Neural progenitor cell (in vitro differentiated cells): ENCODE measurements around the gene RBBP4.

Experiments
- EZH2 ChIP-seq: fragments of 200-600 bp; sonication (generic); IDR thresholded peaks from 2 replicates; pipeline ENCODE4 v1.6.1; 2017; ENCODE audit warnings: antibody characterized with exemption, mild to moderate bottlenecking, moderate library complexity
- TF ChIP-seq, protein P1 (sequence below): fragments of 200-600 bp; sonication (generic); IDR thresholded peaks from 2 replicates; pipeline ENCODE4 v1.5.1; 2017; ENCODE audit warnings: antibody characterized with exemption, mild to moderate bottlenecking

DNA sequence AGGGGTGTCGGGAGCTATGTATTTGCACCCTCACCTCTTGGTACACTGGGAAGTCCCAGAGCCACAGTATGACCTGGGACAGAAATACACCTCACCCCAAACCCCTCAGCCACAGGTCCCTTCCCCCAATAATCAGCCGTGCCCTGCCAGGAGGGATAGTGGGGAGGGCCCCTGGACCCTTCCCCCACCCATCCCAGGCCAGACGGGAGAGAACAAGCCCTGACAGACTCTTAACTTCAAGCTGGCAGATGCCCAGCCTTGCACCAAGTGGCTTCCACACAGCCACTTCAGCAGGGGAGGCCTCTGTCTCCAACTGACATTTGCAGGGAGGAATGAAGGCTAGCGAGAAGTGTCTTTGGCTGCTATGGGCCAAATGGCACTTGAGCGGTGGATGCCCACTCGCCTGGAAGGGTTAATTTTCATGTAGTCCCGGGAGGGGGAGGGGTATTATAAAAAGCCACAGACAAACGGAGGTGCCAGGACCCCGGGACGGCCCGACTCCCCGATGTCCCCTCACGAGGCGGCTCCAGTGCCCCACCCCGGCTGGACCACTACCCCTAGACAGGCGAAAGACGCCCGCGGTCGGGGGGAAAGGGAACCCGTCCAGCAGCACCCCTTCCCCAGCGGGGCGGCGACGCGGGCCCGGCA lies 51.1 kb downstream of the RBBP4 start:
- TF ChIP-seq, protein P1, sequence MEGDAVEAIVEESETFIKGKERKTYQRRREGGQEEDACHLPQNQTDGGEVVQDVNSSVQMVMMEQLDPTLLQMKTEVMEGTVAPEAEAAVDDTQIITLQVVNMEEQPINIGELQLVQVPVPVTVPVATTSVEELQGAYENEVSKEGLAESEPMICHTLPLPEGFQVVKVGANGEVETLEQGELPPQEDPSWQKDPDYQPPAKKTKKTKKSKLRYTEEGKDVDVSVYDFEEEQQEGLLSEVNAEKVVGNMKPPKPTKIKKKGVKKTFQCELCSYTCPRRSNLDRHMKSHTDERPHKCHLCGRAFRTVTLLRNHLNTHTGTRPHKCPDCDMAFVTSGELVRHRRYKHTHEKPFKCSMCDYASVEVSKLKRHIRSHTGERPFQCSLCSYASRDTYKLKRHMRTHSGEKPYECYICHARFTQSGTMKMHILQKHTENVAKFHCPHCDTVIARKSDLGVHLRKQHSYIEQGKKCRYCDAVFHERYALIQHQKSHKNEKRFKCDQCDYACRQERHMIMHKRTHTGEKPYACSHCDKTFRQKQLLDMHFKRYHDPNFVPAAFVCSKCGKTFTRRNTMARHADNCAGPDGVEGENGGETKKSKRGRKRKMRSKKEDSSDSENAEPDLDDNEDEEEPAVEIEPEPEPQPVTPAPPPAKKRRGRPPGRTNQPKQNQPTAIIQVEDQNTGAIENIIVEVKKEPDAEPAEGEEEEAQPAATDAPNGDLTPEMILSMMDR = no peak
- peak; percentile 73 for TF ChIP-seq EZH2
